Kidney (tissue), 14 donors: ENCODE data around the gene APOOL. TPM values are rescaled to one million over a fixed set of nuclear protein-coding genes. Genes with fewer than 3 reads are reported as not detected.

Experiments
- DNase-seq, 5 donors: peaks; one replicate each; pipeline ENCODE4 v3.0.0-alpha.2; 2013 to 2020
- FAIRE-seq: peaks from 2 replicates; lab custom pipeline; 2012; peaks lifted over from hg19 to GRCh38; lab: Jason Lieb, UNC
- H3K27ac ChIP-seq, 2 donors: one replicate each; pipeline ENCODE4 v1.7.0; 2013; ENCODE audit warnings: low read depth in 2 of 2, low read length in 2 of 2, inconsistent platforms in 1 of 2
- H3K27me3 ChIP-seq: one replicate; pipeline ENCODE4 v1.7.1; 2013; ENCODE audit warnings: low read length, inconsistent platforms; ENCODE audit not compliant: control insufficient read depth, insufficient read depth
- H3K36me3 ChIP-seq, 3 donors: one replicate each; pipeline versions ENCODE4 v1.7.0 to v1.7.1; 2013; ENCODE audit warnings: low read length in 3 of 3, control low read depth in 1 of 3, inconsistent platforms in 1 of 3; ENCODE audit not compliant: insufficient read depth in 3 of 3, control insufficient read depth in 2 of 3
- H3K4me1 ChIP-seq, 3 donors: one replicate each; pipeline versions ENCODE4 v1.7.0 to v1.7.1; 2013; ENCODE audit warnings: low read length in 3 of 3, inconsistent platforms in 1 of 3, low read depth in 1 of 3; ENCODE audit not compliant: control insufficient read depth in 2 of 3, insufficient read depth in 2 of 3
- H3K4me3 ChIP-seq, 3 donors: one replicate each; pipeline versions ENCODE4 v1.7.0 to v1.8.1; 2013; ENCODE audit warnings: low read length in 3 of 3, control low read depth in 1 of 3, inconsistent platforms in 1 of 3
- H3K9ac ChIP-seq, 3 donors: one replicate each; pipeline versions ENCODE4 v1.7.0 to v1.7.1; 2013; ENCODE audit warnings: low read length in 3 of 3, control low read depth in 1 of 3, inconsistent platforms in 1 of 3
- H3K9me3 ChIP-seq, 3 donors: one replicate each; pipeline versions ENCODE4 v1.7.0 to v1.7.1; 2013; ENCODE audit warnings: low read length in 3 of 3, control low read depth in 1 of 3, inconsistent platforms in 1 of 3; ENCODE audit not compliant: control insufficient read depth in 2 of 3, insufficient read depth in 1 of 3
- intact Hi-C: fragments of 100-400 bp; cut with DNase I; formaldehyde crosslinking; loops from one replicate; pipeline ENCODE4 v1.11.1; 2022
- polyA plus RNA-seq: library from polyadenylated mRNA; stranded (reverse); fragments of 350-450 nt; fragmentation: Illumina TruSeq; extraction: RNeasy Lipid Tissue Mini Kit (QIAGEN cat#74804); gene quantifications from one replicate; pipeline ENCODE4 v1.2.3, GENCODE V29; 2014; ENCODE audit warnings: low read depth, low replicate concordance; ENCODE audit not compliant: insufficient read depth
- total RNA-seq: library from RNA; stranded (reverse); fragmentation: NEBNext Ultra II Directional; extraction: Animal tissue kit (Norgen Biotek cat#: 25700); gene quantifications from one replicate; pipeline ENCODE4 v1.2.1, GENCODE V29; 2021
- TF ChIP-seq, protein P1 (sequence below): IDR thresholded peaks from 3 replicates; pipeline ENCODE4 v1.5.1; 2012; ENCODE audit warnings: mild to moderate bottlenecking, moderate library complexity, borderline replicate concordance; ENCODE audit not compliant: insufficient read depth; ENCODE audit errors: extremely low read depth
- donor health status: control.
- donor health status: control.
- donor health status: control.
- donor health status: control.
- donor health status: control.
- donor health status: DM: yes; HTN: yes; CAD: no.
- donor health status: Normal renal cell carcinoma (clear cell type).

APOOL gene
- total and polyA plus RNA-seq, 2 donors from 2014 or later = 7.2 to 26.5 TPM

DNA sequence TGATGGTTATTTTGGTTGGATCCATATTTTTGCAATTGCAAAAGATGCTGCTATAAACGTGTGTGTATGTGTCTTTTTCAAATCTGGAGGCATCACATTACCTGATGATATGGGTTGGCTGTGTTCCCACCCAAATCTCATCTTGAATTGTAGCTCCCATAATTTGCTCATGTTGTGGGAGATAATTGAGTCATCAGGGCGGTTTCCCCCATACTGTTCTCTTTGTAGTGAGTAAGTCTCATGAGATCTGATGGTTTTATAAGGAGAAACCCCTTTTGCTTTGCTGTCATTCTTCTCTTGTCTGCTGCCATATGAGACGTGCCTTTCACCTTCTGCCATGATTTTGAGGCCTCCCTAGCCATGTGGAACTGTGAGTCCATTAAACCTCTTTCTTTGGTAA lies 33.4 kb downstream of the APOOL start:
- TF ChIP-seq, protein P1, sequence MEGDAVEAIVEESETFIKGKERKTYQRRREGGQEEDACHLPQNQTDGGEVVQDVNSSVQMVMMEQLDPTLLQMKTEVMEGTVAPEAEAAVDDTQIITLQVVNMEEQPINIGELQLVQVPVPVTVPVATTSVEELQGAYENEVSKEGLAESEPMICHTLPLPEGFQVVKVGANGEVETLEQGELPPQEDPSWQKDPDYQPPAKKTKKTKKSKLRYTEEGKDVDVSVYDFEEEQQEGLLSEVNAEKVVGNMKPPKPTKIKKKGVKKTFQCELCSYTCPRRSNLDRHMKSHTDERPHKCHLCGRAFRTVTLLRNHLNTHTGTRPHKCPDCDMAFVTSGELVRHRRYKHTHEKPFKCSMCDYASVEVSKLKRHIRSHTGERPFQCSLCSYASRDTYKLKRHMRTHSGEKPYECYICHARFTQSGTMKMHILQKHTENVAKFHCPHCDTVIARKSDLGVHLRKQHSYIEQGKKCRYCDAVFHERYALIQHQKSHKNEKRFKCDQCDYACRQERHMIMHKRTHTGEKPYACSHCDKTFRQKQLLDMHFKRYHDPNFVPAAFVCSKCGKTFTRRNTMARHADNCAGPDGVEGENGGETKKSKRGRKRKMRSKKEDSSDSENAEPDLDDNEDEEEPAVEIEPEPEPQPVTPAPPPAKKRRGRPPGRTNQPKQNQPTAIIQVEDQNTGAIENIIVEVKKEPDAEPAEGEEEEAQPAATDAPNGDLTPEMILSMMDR = no peak
- Histone ChIP-seq H3K27ac (no peak overlapping the region), H3K9ac (no peak overlapping the region), H3K27me3 (no peaks in the 10 kb centered on the region), H3K9me3 (peaks cover 0 to 5% (median 0%) of the 10 kb centered on the region in 3 donors), H3K36me3 (no peaks in the 10 kb centered on the region), H3K4me1 (no peaks in the 10 kb centered on the region), H3K4me3 (no peak overlapping the region)
- DNase-seq = no peak
- intact Hi-C loops = no loop called here
- FAIRE-seq = no peak

DNA sequence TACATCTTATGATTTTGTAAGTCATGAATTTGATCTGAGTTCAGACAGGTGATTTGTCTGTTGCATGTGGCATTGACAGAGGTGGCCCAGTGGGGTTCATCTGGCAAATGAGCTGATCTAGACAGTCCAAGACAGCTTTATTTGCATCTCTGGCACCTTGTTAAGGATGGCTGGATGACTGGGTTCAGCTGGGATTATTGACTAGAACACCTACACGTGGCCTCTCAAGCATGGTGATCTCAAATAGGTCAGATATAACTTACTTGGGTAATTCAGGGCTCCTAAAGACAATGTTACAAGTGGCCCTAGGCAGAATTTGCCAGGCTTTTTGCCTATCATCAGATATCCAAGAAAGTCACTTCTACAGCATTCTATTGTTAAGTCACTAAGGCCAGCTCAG lies 48.0 kb downstream of the APOOL start:
- H3K9me3 ChIP-seq = no peaks in the 10 kb centered on the region
- no peak overlapping the region for H3K9ac ChIP-seq
- intact Hi-C loops = no loop called here
- no peak overlapping the region for H3K4me3 ChIP-seq
- H3K27ac ChIP-seq = no peak overlapping the region
- no peaks in the 10 kb centered on the region for H3K4me1 ChIP-seq
- no peak for DNase-seq
- FAIRE-seq = no peak
- H3K27me3 ChIP-seq = no peaks in the 10 kb centered on the region
- no peaks in the 10 kb centered on the region for H3K36me3 ChIP-seq
- TF ChIP-seq, protein P1 = no peak

DNA sequence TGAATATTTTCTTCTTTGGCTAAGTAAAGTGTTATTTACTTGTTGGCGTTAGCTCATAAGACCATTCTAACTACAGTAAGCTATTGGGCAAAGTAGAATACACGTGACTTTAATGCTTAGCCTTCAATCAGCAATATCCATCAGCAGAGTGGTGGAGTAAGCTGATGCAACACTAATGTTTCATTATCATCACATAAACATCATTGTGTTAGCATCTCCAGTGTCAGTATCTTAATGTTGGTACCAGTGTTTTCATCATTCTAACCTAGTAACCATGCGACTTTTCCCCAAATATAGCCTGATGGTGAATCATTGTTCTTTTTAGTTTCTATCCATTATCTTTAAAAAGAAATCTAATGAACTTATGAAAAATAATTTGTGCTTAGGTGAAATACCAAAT lies 48.5 kb downstream of the APOOL start:
- Histone ChIP-seq H3K27me3 (no peaks in the 10 kb centered on the region), H3K4me3 (no peak overlapping the region), H3K9ac (no peak overlapping the region), H3K9me3 (no peaks in the 10 kb centered on the region), H3K4me1 (no peaks in the 10 kb centered on the region), H3K36me3 (no peaks in the 10 kb centered on the region), H3K27ac (no peak overlapping the region)
- FAIRE-seq = no peak
- intact Hi-C loops = no loop called here
- DNase-seq = no peak
- TF ChIP-seq, protein P1 = no peak
